Esophagus mucosa (tissue), 1 donor: ENCODE results near the gene SLCO2A1. TPM values are rescaled to one million over a fixed set of nuclear protein-coding genes. Genes with fewer than 3 reads are reported as not detected.

Source experiments
- ATAC-seq: fragments of 200-7000 bp; cut with Tn5 transposase; one replicate; pipeline ENCODE4 v1.9.1; 2020
- total RNA-seq: library from RNA; stranded (reverse); gene quantifications from one replicate; pipeline ENCODE4 v1.2.4, GENCODE V29; 2023
- donor health status: DM: yes; HTN: yes; CAD: no.

SLCO2A1 gene
- total RNA-seq, 1 donor from 2014 or later, result 17.6 TPM

DNA sequence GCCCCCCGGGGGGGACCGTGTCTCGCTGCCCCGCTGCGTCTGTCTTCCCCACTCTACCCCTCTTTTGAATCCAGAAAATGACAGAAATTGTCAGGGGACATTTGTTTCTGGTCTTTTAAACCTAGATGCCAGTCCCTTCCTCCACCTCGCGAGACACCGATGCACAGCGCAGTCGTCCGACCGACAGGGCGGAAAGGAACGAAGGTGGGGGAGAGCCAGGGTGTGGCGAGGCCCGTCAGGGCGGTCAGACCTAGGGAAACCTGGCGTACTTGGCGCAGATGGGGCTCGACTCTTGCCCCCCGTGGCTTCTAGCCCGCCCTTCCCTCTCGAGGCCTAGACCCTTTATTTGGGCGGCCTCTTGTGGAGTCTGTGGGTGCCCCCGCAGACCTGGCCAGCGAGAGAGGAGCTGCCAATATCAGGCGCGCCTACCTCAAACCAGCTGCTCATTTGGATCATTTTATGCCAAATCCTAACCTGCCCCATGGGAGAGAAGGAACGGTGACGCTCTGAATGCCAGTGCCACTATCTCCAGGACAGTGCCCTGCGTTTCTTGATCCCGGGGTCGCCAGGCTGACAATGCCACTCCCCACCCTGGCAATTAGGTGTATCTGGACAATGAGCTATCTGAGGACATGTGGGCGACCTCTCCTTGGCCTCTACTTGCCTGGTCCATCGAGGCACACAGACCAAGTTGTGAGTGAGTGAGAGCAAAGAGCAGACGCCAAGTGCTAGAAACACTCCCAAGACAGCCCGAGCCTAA lies 133.5 kb downstream of the SLCO2A1 start:
- peak; percentile 43 for ATAC-seq

DNA sequence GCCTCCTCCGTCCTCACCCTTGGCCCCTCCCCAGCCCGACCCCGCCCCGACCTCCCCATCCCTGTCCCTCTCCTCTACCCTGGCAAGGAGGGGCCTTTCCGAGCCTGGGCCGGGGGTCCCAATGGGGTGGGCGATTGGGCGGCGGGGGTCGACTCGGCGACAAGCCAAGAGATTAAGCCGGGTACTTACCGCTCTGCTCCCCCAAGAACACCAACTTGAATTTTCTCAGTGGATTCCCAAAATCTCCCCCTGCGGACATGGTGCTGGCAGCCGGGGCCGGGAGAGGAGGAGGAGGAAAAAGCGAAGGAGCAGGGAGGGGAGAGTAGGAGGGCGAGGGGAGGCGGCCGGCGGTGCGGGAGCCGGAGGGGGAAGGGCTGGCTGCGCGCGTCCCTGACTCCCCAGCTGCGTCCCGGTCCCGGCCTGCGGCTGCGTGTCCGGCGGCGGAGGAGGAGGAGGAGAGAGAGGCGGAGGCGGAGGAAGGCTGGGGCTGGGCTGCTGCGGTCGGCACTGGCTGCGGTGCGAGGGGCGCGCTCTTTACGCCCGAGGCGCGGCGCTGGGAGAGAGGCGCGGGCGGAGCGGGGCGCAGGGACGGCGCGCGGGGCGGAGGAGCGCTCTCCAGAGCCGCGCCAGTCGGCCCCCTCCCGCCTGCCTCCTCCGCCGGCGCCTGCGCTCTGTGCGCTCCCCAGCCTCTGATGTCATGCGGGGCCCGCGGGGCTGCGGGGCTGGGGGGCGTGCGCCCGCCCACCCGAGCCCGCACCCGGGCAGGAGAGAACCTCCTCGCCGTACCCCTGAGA lies 134.3 kb downstream of the SLCO2A1 start, which contains the start of gene RAB6B:
Gene RAB6B (minus strand): TSS at position 675 of the 794 bp plus-strand sequence. CDS start 416 bp downstream, at position 259.
- ATAC-seq, result peak; percentile 69

DNA sequence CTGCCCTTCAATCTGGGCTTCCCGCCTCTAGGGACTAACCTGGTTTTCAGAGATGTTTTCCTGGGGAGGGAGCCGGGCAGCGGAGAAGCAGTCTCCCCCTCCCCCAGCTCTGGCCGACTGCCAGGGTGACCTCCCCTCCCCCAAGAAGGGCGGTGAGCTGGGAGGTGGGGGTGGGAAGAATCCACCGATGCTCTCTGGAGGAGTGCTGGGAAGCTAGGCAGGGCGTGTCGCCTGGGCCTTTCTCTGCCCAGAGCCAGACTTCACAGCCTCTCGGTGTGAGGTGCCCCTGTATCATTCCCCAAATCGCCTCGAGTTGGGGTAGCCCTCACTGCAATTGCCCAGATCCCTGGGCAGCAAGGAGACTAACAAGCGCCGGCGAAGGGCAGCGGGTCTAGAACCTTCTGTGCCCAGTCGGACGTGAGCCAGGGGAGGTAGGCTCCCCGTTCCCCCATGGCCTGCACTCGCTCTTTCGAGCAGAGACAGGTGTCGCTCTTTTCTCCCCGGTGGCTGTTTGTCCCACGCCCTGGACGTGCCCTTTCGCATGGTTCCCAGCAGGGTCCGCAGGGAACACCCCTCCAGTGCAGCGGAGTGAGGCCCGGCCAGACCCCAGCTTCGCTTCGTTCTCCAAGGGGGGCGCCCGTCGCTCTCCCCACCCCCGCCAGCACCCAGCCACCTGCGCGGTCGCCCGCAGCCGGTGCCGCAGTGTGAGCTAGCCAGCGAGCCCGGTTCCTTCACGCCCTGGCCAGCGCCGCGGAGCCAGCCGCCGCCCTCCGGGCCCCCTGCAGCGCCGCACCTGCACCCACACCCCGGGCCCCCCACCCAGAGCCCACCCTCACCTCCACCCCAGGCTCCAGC lies 135.1 kb downstream of the SLCO2A1 start:
- ATAC-seq, result peak; percentile 14

DNA sequence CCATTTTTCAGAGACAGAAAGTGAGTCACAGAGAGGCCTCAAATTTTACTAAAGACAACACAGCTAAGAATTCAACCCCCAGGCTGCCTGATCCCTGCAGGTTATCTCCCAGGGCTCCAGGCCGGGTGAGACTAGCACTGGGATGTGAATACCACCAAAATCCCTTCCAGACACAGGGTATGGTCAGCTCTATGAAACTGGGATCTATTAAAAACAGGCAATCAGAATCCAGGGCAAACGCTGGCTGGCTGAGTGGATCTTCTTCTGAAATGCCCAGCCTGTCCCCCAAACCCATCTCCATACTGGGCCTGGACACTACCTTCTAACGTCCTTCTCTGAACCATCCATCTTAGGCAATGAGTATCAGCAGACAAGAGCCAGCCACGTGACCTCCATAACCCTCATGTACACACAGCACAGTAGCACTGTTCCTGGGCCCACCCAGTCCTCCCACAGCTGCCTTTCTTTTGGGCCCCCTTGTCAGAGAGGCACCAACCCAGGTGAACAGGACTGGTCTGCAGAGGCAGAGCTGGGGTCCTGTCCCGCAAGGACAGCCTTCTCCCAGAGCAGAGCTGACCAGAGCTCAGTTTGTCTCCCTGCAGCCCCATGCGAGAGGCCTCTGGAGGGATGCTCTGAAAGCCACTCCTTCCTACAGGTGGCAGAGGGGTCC lies 135.9 kb downstream of the SLCO2A1 start:
- no peak for ATAC-seq

DNA sequence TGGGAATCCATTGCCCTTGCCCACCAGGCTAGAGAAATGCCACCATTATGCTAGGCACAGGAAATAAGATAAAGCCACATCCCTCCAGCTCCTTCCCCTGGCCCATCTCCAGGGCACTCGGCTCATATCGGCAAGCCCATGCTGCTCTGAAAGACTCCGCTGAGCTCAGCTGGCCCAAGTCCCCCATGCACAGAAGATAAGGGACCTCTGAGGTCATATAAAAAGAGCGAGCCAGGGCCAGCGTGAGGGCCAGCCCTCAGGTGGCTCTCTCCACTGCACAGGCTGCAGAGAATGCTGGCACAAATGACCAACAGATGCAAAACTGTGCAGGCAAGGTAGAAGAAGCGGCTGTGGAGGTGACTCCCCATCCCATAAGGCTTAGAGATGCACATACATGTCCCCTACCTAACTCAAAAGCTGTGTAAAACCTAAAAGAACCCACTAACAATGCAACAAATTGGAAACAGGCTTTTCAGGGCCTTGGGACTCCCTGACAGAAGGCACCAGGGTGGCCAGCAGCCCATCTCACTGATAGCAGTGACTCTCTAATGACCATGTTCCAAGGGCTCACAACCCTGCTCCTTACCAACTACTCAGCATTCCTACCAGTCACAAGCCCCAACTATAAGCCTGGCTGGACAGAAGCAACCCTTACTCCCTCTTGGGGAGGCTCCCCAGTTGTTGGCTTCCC lies 137.0 kb downstream of the SLCO2A1 start:
- no peak for ATAC-seq

DNA sequence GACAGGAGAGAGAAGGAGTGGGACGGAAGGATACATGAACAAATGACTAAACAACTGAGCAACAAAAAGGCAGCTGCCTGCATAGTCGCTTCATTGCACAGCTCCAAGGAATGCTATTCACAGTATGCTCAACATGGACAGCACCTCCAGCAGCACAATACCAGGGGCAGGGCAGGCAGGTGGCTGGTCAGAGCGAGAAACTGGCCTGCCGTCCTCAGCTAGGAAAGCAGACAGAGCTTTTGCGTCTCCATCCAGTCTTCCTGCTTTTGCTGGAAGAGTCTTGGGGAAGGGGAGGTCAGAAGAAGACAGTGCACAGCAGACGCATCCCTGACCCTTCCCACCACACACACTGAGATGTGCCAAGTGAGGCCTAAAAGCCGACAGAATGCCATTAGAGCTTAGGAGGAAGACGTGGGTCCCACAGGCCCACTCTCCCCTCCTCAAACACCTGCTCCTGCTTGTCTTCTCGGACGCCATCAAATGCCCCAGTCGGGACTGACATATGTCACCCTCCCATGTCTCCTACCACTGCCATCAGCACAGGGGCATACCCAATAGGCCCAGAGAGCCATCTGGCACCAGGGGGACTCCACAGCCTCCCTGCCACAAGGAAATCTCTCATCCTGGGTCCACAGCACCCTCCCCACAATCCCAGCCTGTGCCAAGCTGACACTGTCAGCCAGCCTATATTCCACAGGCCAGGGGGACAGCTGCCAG lies 137.9 kb downstream of the SLCO2A1 start:
- ATAC-seq, result no peak

DNA sequence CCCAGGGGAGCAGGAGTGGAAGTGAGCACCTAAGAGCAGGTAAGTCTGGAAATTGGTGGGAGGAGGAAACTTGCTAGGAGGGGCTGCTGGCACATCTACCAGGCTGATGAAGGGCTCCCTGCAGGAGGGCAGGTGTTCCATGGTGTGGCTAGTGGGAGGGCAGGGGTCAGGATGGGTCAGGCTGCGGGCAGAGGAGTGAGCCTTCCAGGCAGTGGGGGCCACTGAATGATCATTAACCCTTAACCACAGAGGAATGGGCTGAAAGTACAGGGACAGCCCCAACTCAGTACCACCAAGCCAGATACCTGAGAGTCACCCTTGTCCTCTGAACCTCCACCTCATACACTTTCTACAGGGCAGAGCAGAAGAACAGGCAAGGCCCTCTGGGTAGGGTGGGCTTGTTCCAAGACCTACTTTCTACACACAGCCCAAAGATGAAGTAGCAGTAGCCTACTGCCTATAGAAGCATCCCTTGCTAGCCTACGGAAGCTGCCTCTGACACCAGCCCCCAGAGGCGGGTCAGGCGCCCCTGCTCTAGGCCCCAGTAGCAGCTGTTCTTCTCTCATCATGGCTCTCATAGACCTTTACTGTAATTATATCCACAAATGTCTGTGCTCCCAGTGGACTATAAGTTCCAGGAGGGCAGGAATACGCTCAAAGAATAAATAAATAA lies 138.6 kb downstream of the SLCO2A1 start:
- ATAC-seq, result no peak

DNA sequence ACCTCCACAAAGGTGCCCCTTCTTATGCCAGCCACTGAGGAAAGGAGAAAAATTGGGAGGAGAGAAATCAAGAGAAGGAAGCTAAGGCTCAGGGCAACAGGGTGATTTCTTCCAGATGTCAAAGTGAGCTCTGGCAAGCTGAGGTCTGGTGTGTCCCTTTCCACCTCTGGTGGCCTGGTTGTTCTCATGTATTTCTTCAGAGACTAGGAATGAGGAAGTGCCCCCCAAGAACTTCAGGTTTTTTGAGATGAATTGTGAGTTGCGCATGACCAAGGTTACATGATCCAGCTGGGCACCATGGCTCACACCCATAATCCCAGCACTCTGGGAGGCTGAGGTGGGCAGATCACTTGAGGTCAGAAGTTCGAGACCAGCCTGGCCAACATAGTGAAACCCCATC lies 139.7 kb downstream of the SLCO2A1 start:
- ATAC-seq, result no peak

DNA sequence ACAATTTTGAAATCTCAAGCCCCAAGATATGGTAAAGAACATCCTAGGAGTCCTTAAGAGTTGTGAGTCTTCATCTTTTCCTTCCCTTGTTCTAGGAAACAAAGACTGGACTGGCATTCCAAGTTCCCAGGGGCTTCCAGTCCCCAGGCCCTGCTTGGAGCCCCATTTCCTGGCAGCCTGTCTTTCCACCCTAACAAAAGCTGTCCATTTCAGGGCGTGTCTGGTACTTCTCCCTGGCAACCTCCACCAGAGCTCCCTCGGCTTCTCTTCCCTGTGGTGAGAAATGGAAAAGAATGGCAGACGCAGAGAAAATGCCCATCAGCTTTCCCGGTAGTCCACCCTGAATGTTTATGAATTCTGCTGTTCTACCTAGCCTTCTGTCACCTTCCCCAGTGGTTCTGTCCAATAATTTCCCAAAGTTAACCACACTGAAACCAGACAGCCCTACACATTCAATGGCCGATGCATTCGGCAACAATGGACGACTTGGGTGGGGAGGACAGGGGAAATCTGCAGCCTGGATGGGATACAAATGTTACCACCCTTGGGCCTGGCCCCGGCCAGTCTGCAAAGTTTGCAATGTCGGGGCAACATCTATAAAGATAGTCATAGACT lies 140.9 kb downstream of the SLCO2A1 start:
- ATAC-seq, result no peak

DNA sequence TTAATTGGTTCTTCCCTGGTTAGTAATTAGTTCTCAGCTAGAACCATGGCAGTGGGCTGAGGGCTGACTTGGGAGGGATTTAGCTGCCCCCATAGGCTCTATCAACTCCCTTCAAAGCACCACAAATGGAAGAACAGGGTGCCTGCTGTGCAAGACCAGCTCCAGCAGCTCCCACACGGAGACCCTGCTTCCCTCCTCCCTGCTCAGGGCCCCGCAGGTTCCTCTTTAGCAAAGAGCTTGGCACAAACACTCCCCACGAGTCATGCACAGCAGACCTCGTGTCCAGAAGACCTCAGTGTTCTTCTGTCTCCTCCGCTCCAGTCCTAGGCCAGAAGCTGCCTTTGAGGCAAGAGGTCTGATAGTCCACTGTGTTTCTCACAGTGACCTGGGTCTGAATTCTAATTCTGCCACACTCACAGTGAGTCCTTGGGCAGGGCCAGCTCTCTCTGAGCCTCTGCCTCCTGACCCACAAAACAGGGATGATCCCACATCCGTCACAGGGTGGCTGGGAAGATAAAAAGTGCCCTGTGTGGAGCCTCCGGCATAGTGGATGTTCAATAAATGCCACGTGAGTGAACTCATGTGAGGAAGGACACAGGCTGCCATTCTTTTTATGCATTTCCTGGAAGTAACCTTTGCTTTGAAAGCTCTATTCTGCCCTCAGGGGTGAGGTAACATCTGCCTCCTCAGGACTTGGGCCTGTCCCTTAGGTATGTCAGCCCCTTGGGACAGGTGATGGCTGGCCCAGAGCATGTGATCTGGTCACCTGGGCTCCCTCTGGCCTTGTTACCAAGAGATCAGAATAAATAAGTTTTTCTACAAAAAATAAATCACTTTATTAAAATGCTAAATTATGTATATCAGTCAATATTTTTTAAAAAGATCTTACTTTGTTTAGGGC lies 141.7 kb downstream of the SLCO2A1 start:
- no peak for ATAC-seq

DNA sequence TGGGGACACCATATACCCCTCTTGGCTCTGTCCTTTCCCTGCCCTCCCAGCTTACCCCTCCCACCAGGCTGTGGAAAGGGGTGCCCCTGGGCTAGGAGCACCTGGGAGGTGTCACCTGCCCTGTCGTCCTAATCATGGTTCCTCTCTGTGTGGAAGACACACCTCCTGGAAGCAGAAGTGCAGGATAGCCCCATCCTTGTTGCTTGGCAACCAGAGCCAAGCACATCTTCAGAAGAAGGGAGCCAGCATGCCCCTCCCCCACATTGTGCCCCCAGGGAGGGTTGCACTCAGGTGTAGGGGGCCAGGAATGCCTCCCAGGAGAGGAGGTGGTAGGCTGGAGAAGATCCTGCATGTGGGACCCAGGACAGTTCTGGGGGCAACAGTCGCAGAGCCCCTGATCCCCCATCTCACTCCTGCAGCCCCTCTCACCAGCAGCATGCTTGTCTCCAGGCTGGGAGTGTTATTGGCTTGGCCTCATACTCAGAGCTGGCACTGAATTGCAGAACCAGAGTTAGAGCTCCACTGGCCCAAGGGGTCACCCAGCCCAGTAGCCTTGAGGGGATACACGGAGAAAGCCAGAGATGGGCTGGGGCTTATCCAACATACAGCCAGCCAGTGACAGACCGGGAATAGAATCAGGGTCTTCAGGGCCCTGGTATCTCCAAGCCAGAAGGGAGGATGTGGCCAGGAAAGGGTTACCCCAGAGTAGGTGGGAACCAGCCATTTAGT lies 142.5 kb downstream of the SLCO2A1 start:
- no peak for ATAC-seq

DNA sequence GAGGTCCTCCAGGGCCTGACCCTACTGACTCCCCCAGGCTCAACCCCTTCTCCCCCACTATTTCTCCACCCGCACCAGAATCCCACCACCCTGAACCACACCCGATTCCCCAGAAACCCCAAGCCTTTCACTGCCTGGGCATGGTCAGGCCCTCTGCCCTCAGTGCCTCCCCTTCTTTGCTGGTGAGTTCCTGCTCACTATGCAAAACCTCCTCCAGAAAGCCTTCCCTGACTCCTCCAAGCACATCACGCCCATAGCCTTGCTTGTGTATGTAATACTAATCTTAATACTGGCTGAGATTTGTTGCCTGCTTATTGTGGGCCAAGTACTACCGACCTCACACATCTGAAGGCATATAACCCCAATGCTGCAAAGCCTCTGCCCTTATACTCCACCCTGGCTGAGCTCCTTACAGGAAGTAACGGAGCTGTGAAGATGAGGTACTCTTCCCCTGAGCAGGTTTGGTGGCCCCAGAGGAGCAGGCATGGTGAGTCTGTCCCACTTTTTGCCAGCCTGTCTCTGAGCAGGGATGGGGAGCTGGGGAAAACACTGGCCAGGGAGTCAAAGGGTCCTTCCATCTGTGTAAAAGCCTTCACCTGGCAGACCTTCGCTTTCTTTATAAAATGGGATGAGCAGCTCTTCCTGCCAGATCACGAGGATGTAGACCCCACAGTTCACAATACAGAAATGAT lies 143.5 kb downstream of the SLCO2A1 start:
- no peak for ATAC-seq

DNA sequence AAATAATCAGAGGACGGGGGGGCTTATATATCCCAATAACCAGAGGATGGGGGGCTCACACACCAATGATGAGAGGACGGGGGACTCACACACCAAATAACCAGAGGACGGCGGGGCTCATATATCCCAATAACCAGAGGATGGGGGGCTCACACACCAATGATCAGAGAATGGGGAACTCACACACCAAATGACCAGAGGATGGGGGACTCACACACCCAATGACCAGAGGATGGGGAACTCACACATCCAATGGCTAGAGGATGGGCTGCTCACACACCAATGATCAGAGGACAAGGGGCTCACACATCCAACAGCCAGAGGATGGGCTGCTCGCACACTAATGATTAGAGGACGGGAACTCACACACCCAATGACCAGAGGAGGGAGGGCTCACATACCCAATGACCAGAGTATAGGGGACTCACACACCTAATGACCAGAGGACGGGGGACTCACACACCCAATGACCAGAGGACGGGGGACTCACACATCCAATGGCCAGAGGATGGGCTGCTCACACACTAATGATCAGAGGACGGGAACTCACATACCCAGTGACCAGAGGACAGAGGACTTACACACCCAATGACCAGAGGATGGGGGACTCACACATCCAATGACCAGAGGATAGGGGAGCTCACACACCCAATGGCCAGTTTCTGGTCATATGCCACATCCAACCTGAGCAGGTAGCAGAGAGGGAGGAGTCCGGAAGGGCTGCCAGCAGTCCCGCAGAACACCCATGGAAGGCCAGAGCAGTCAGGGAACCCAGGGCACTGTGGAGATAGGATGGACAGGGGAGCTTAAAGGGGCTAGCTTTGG lies 144.6 kb downstream of the SLCO2A1 start:
- ATAC-seq, result no peak

DNA sequence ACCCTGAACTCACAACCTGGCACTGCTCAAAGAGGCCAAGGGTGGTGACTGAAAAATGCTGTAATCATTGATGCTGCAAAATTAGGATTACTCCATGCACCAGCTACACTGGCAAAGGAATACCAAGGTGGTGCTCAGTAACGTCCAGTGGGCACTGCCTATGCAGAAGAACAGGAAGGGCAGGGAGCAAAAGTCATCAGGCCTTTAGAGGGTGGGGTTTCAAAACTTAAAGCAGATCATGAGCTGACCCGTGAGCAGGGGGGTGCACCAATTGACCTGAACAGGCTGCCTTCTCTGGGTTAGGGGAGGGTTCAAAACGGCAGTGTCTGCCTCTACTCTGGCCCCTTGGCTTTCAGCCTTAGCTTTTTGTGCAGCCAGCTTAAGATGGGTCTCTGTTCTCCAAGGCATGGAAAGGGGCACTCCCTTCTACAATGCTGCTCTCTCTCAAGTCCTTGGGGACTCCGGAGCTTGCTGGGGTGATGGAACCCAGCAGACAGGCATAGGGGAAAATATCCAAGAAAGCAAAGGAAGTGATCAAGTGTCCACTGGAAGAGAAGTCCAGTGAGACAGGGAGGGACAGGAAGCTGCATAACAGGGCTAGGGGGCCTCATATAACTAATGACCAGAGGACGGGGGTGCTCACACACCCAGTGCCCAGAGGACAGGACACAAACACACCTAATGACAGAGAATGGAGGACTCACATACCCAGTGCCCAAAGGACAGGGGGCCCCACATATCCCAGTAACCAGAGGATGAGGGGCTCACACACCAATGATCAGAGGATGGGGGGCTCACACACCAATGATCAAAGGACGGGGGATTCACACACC lies 145.5 kb downstream of the SLCO2A1 start:
- ATAC-seq, result no peak

DNA sequence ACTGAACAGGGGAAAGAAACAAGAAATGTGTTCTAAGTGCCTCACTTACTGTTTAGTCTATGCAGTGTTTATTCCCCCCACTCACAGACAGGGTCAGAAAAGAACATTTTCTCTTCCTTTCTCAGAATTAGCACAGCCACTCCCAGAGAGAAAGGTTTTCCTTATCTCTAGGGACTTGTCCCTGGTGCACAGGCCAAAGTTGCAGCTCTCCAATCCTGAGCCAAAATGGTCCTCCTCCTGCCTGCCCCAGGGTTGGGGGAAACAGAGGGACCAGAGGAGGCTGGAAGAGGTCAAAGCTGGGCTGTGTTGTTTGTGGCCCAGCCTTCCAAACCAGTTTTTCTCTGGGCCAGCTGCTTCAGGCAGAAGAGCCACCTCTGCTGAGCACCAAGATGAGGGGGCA lies 146.1 kb downstream of the SLCO2A1 start:
- no peak for ATAC-seq
